MV-4-11 (cell line): ENCODE data around the gene CHPF.
A peak's percentile ranks its signal among the peaks of the same experiment; 100 is the strongest.

Experiments
- DNase-seq: peaks from one replicate; lab custom pipeline; 2025; lab: John Stamatoyannopoulos, UW

Gene CHPF

GRCh38 chr2:219551441-219552381, 8.1 kb upstream of the CHPF start:
- no peak for DNase-seq

- no peak for DNase-seq
These were observed 6.0 kb upstream of the CHPF start for GRCh38 chr2:219549619-219550018.

- DNase-seq, result no peak
These were observed 5.4 kb upstream of the CHPF start for GRCh38 chr2:219548990-219549389.

- no peak for DNase-seq
These were observed 4.0 kb upstream of the CHPF start for GRCh38 chr2:219547621-219548020.

GRCh38 chr2:219545943-219546352, 2.3 kb upstream of the CHPF start:
- DNase-seq, result no peak

GRCh38 chr2:219545295-219545942, 1.8 kb upstream of the CHPF start:
- no peak for DNase-seq

GRCh38 chr2:219544567-219544966, 958 bp upstream of the CHPF start:
- no peak for DNase-seq

GRCh38 chr2:219542931-219543595, 546 bp downstream of the CHPF start:
- no peak for DNase-seq

GRCh38 chr2:219541611-219542180, 1.9 kb downstream of the CHPF start:
- peak; percentile 65 for DNase-seq

- no peak for DNase-seq
These were observed 2.7 kb downstream of the CHPF start for GRCh38 chr2:219540784-219541504.

- DNase-seq, result no peak
These were observed 3.5 kb downstream of the CHPF start for GRCh38 chr2:219539926-219540678.

- no peak for DNase-seq
These were observed 4.4 kb downstream of the CHPF start for GRCh38 chr2:219538956-219539788.

- no peak for DNase-seq
These were observed 5.1 kb downstream of the CHPF start for GRCh38 chr2:219538504-219538951.

- DNase-seq, result no peak
These were observed 5.7 kb downstream of the CHPF start for GRCh38 chr2:219537657-219538488.

- no peak for DNase-seq
These were observed 6.6 kb downstream of the CHPF start for GRCh38 chr2:219536967-219537366.

- no peak for DNase-seq
These were observed 7.2 kb downstream of the CHPF start for GRCh38 chr2:219536425-219536824.

- no peak for DNase-seq
These were observed 9.5 kb downstream of the CHPF start for GRCh38 chr2:219533930-219534661.

GRCh38 chr2:219532378-219532649, 11.3 kb downstream of the CHPF start:
- DNase-seq, result no peak
